ENCODE data around the gene CELF2.
"Not testable (repeated sequence)": the region's sequence is repeated elsewhere in the genome, so short reads cannot be mapped to it uniquely, and the experiment has no call there.

Gene CELF2

GRCh38 chr10:11341283-11341960, 323.8 kb downstream of the CELF2 start:
- peak overlapping the region; percentile 11 for H3K27ac Mint-ChIP-seq (ENCODE audit: low read depth)
- ATAC-seq (replicated peaks; ENCODE audit: extremely low read depth, poor library complexity, severe bottlenecking) (no peak), DNase-seq (ENCODE audit: low spot score in 2 of 2) (no peak)
- H3K9me3 Mint-ChIP-seq: no peaks in the 10 kb centered on the region
- H3K4me1 Mint-ChIP-seq: peaks cover 11% of the 10 kb centered on the region
- no peak overlapping the region for H3K4me3 Mint-ChIP-seq
- H3K36me3 Mint-ChIP-seq (ENCODE audit: insufficient read depth): peaks cover 24% of the 10 kb centered on the region
- H3K27me3 Mint-ChIP-seq: no peaks in the 10 kb centered on the region

GRCh38 chr10:11344081-11344480, 326.4 kb downstream of the CELF2 start:
- no peak overlapping the region for H3K4me3 Mint-ChIP-seq
- H3K4me1 Mint-ChIP-seq: no peaks in the 10 kb centered on the region
- peaks cover 4% of the 10 kb centered on the region for H3K36me3 Mint-ChIP-seq (ENCODE audit: insufficient read depth)
- ATAC-seq (replicated peaks; ENCODE audit: extremely low read depth, poor library complexity, severe bottlenecking): no peak
- DNase-seq (ENCODE audit: low spot score in 2 of 2): no peak
- no peak overlapping the region for H3K27ac Mint-ChIP-seq (ENCODE audit: low read depth)
- H3K9me3 Mint-ChIP-seq: no peaks in the 10 kb centered on the region
- H3K27me3 Mint-ChIP-seq: no peaks in the 10 kb centered on the region

GRCh38 chr10:11344550-11344949, 326.9 kb downstream of the CELF2 start:
- H3K27ac Mint-ChIP-seq (ENCODE audit: low read depth): no peak overlapping the region
- ATAC-seq (replicated peaks; ENCODE audit: extremely low read depth, poor library complexity, severe bottlenecking): no peak

GRCh38 chr10:11345224-11346054, 327.8 kb downstream of the CELF2 start:
- peaks cover 3% of the 10 kb centered on the region for H3K36me3 Mint-ChIP-seq (ENCODE audit: insufficient read depth)
- H3K4me3 Mint-ChIP-seq: no peak overlapping the region
- ATAC-seq (replicated peaks; ENCODE audit: extremely low read depth, poor library complexity, severe bottlenecking) (no peak), DNase-seq (ENCODE audit: low spot score in 2 of 2) (no peak)
- no peaks in the 10 kb centered on the region for H3K4me1 Mint-ChIP-seq
- no peaks in the 10 kb centered on the region for H3K27me3 Mint-ChIP-seq
- no peaks in the 10 kb centered on the region for H3K9me3 Mint-ChIP-seq
- no peak overlapping the region for H3K27ac Mint-ChIP-seq (ENCODE audit: low read depth)

More at GRCh38 chr10:11344550-11344949, 326.9 kb downstream of the CELF2 start:
- H3K36me3 Mint-ChIP-seq (ENCODE audit: insufficient read depth): peaks cover 4% of the 10 kb centered on the region
- H3K9me3 Mint-ChIP-seq: no peaks in the 10 kb centered on the region
- H3K4me1 Mint-ChIP-seq: no peaks in the 10 kb centered on the region
- DNase-seq (ENCODE audit: low spot score in 2 of 2): no peak
- H3K4me3 Mint-ChIP-seq: no peak overlapping the region
- no peaks in the 10 kb centered on the region for H3K27me3 Mint-ChIP-seq

- not testable (repeated sequence) for H3K27ac Mint-ChIP-seq (ENCODE audit: low read depth); H3K4me1 Mint-ChIP-seq; ATAC-seq (replicated peaks; ENCODE audit: extremely low read depth, poor library complexity, severe bottlenecking); H3K36me3 Mint-ChIP-seq (ENCODE audit: insufficient read depth); H3K9me3 Mint-ChIP-seq; H3K4me3 Mint-ChIP-seq; DNase-seq (ENCODE audit: low spot score in 2 of 2)
- H3K27me3 Mint-ChIP-seq: peaks cover 16% of the 10 kb centered on the region
Observed at GRCh38 chr10:11347580-11347979, 329.9 kb downstream of the CELF2 start.

GRCh38 chr10:11351801-11352200, 334.1 kb downstream of the CELF2 start:
- Mint-ChIP-seq H3K4me3 (no peak overlapping the region), H3K4me1 (no peaks in the 10 kb centered on the region), H3K27me3 (peaks cover 16% of the 10 kb centered on the region), H3K27ac (ENCODE audit: low read depth) (no peak overlapping the region), H3K9me3 (no peaks in the 10 kb centered on the region), H3K36me3 (ENCODE audit: insufficient read depth) (peaks cover 2% of the 10 kb centered on the region)
- no peak for DNase-seq (ENCODE audit: low spot score in 2 of 2)
- ATAC-seq (replicated peaks; ENCODE audit: extremely low read depth, poor library complexity, severe bottlenecking): no peak

- ATAC-seq (replicated peaks; ENCODE audit: extremely low read depth, poor library complexity, severe bottlenecking) (no peak), DNase-seq (ENCODE audit: low spot score in 2 of 2) (no peak)
- Mint-ChIP-seq H3K36me3 (ENCODE audit: insufficient read depth) (peaks cover 2% of the 10 kb centered on the region), H3K4me3 (no peak overlapping the region), H3K9me3 (no peaks in the 10 kb centered on the region), H3K27me3 (peaks cover 16% of the 10 kb centered on the region), H3K27ac (ENCODE audit: low read depth) (no peak overlapping the region), H3K4me1 (no peaks in the 10 kb centered on the region)
Observed at GRCh38 chr10:11353006-11353896, 335.6 kb downstream of the CELF2 start.

GRCh38 chr10:11354823-11355222, 337.2 kb downstream of the CELF2 start:
- Mint-ChIP-seq H3K4me3 (no peak overlapping the region), H3K9me3 (peaks cover 4% of the 10 kb centered on the region), H3K4me1 (no peaks in the 10 kb centered on the region), H3K27me3 (peaks cover 16% of the 10 kb centered on the region), H3K36me3 (ENCODE audit: insufficient read depth) (peaks cover 2% of the 10 kb centered on the region), H3K27ac (ENCODE audit: low read depth) (no peak overlapping the region)
- ATAC-seq (replicated peaks; ENCODE audit: extremely low read depth, poor library complexity, severe bottlenecking) (no peak), DNase-seq (ENCODE audit: low spot score in 2 of 2) (no peak)

GRCh38 chr10:11355592-11355991, 337.9 kb downstream of the CELF2 start:
- peaks cover 16% of the 10 kb centered on the region for H3K27me3 Mint-ChIP-seq
- H3K36me3 Mint-ChIP-seq (ENCODE audit: insufficient read depth): peaks cover 5% of the 10 kb centered on the region
- peaks cover 4% of the 10 kb centered on the region for H3K9me3 Mint-ChIP-seq
- no peaks in the 10 kb centered on the region for H3K4me1 Mint-ChIP-seq
- ATAC-seq (replicated peaks; ENCODE audit: extremely low read depth, poor library complexity, severe bottlenecking) (no peak), DNase-seq (ENCODE audit: low spot score in 2 of 2) (no peak)
- no peak overlapping the region for H3K4me3 Mint-ChIP-seq
- no peak overlapping the region for H3K27ac Mint-ChIP-seq (ENCODE audit: low read depth)

- Mint-ChIP-seq H3K9me3 (peaks cover 4% of the 10 kb centered on the region), H3K27me3 (peaks cover under 1% of the 10 kb centered on the region), H3K4me1 (no peaks in the 10 kb centered on the region), H3K27ac (ENCODE audit: low read depth) (no peak overlapping the region), H3K4me3 (no peak overlapping the region), H3K36me3 (ENCODE audit: insufficient read depth) (peaks cover 5% of the 10 kb centered on the region)
- DNase-seq (ENCODE audit: low spot score in 2 of 2): no peak
- no peak for ATAC-seq (replicated peaks; ENCODE audit: extremely low read depth, poor library complexity, severe bottlenecking)
Observed at GRCh38 chr10:11357439-11357838, 339.8 kb downstream of the CELF2 start.

- Mint-ChIP-seq H3K36me3 (ENCODE audit: insufficient read depth) (peaks cover 5% of the 10 kb centered on the region), H3K4me3 (no peak overlapping the region), H3K27ac (ENCODE audit: low read depth) (no peak overlapping the region), H3K4me1 (no peaks in the 10 kb centered on the region), H3K9me3 (peaks cover 4% of the 10 kb centered on the region), H3K27me3 (no peaks in the 10 kb centered on the region)
- DNase-seq (ENCODE audit: low spot score in 2 of 2) (no peak), ATAC-seq (replicated peaks; ENCODE audit: extremely low read depth, poor library complexity, severe bottlenecking) (no peak)
Observed at GRCh38 chr10:11358011-11358410, 340.3 kb downstream of the CELF2 start.

GRCh38 chr10:11358923-11359575, 341.4 kb downstream of the CELF2 start:
- H3K4me3 Mint-ChIP-seq: no peak overlapping the region
- no peak overlapping the region for H3K27ac Mint-ChIP-seq (ENCODE audit: low read depth)
- ATAC-seq (replicated peaks; ENCODE audit: extremely low read depth, poor library complexity, severe bottlenecking): no peak

More at GRCh38 chr10:11358923-11359575, 341.4 kb downstream of the CELF2 start:
- peaks cover 4% of the 10 kb centered on the region for H3K9me3 Mint-ChIP-seq
- H3K27me3 Mint-ChIP-seq: no peaks in the 10 kb centered on the region
- no peak for DNase-seq (ENCODE audit: low spot score in 2 of 2)
- peaks cover 5% of the 10 kb centered on the region for H3K36me3 Mint-ChIP-seq (ENCODE audit: insufficient read depth)
- no peaks in the 10 kb centered on the region for H3K4me1 Mint-ChIP-seq
